ENCODE results near the gene GMDS.

The GMDS gene

GRCh38 chr6:2205396-2205795 is 40.0 kb downstream of the GMDS start:
- no peak for DNase-seq (ENCODE audit: low read depth)

GRCh38 chr6:2204272-2204671 is 41.1 kb downstream of the GMDS start:
- DNase-seq (ENCODE audit: low read depth), result no peak

- no peak for DNase-seq (ENCODE audit: low read depth)
Observed at GRCh38 chr6:2203264-2203663, 42.1 kb downstream of the GMDS start.

- DNase-seq (ENCODE audit: low read depth), result no peak
Observed at GRCh38 chr6:2197984-2198383, 47.4 kb downstream of the GMDS start.

- DNase-seq (ENCODE audit: low read depth), result no peak
Observed at GRCh38 chr6:2197177-2197671, 48.2 kb downstream of the GMDS start.

- no peak for DNase-seq (ENCODE audit: low read depth)
Observed at GRCh38 chr6:2196079-2196679, 49.2 kb downstream of the GMDS start.

- DNase-seq (ENCODE audit: low read depth), result no peak
Observed at GRCh38 chr6:2194643-2195042, 50.8 kb downstream of the GMDS start.

GRCh38 chr6:2193931-2194330 is 51.5 kb downstream of the GMDS start:
- DNase-seq (ENCODE audit: low read depth), result no peak

GRCh38 chr6:2192976-2193375 is 52.4 kb downstream of the GMDS start:
- no peak for DNase-seq (ENCODE audit: low read depth)

- no peak for DNase-seq (ENCODE audit: low read depth)
Observed at GRCh38 chr6:2191390-2191740, 54.0 kb downstream of the GMDS start.

- no peak for DNase-seq (ENCODE audit: low read depth)
Observed at GRCh38 chr6:2190661-2191389, 54.6 kb downstream of the GMDS start.

- DNase-seq (ENCODE audit: low read depth), result no peak
Observed at GRCh38 chr6:2188856-2189384, 56.5 kb downstream of the GMDS start.

- no peak for DNase-seq (ENCODE audit: low read depth)
Observed at GRCh38 chr6:2188397-2188796, 57.0 kb downstream of the GMDS start.

- DNase-seq (ENCODE audit: low read depth), result no peak
Observed at GRCh38 chr6:2187826-2188225, 57.6 kb downstream of the GMDS start.

- DNase-seq (ENCODE audit: low read depth), result no peak
Observed at GRCh38 chr6:2186516-2186915, 58.9 kb downstream of the GMDS start.

- no peak for DNase-seq (ENCODE audit: low read depth)
Observed at GRCh38 chr6:2185466-2185865, 59.9 kb downstream of the GMDS start.

- DNase-seq (ENCODE audit: low read depth), result no peak
Observed at GRCh38 chr6:2184700-2185455, 60.5 kb downstream of the GMDS start.

GRCh38 chr6:2183752-2184151 is 61.7 kb downstream of the GMDS start:
- no peak for DNase-seq (ENCODE audit: low read depth)

GRCh38 chr6:2183246-2183645 is 62.2 kb downstream of the GMDS start:
- DNase-seq (ENCODE audit: low read depth), result no peak

- no peak for DNase-seq (ENCODE audit: low read depth)
Observed at GRCh38 chr6:2182251-2182650, 63.2 kb downstream of the GMDS start.

GRCh38 chr6:2181567-2181966 is 63.8 kb downstream of the GMDS start:
- DNase-seq (ENCODE audit: low read depth), result no peak

- no peak for DNase-seq (ENCODE audit: low read depth)
Observed at GRCh38 chr6:2179950-2180349, 65.5 kb downstream of the GMDS start.

- DNase-seq (ENCODE audit: low read depth), result no peak
Observed at GRCh38 chr6:2179241-2179640, 66.2 kb downstream of the GMDS start.
